ENCODE results near the gene EDARADD.

The EDARADD gene

DNA sequence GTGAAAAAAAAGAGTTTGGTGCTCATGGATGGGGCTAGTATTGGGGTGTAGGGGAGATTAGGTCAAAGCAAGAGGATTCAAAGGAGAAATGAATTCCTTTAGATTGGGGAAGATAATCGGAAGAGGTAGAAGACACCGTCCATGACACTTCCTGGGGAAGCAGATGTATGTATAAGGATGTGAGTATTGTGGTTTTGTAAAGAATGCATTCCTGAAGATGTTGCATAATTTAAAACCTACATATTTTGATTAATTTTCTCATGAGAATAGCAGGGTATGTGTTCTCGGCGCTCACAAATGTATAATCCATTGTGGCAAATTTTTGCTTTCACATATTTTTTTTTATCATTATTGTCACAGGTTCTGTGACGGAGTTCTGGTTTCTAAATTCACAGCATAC lies 124.2 kb downstream of the EDARADD start:
- Histone ChIP-seq H3K9ac (ENCODE audit: low read length) (no peak overlapping the region), H3F3A (ENCODE audit: insufficient read depth, low read length) (no peaks in the 10 kb centered on the region), H4K20me1 (ENCODE audit: insufficient read depth, low read length) (no peaks in the 10 kb centered on the region), H3K36me3 (ENCODE audit: insufficient read depth, low read length) (no peaks in the 10 kb centered on the region), H3K4me3 (ENCODE audit: low read depth, low read length, poor library complexity, severe bottlenecking) (no peak overlapping the region), H3K9me3 (ENCODE audit: low read length) (no peaks in the 10 kb centered on the region), H3K4me2 (ENCODE audit: low read length) (no peak overlapping the region), H3K27ac (ENCODE audit: low read depth, low read length, poor library complexity, severe bottlenecking) (no peak overlapping the region), H3K27me3 (ENCODE audit: insufficient read depth, low read length) (no peaks in the 10 kb centered on the region; the same call in 1 of the 2 replicates), H3K9me2 (ENCODE audit: low read depth, low read length) (no peaks in the 10 kb centered on the region), H3K4me1 (ENCODE audit: insufficient read depth, low read length, severe bottlenecking) (no peaks in the 10 kb centered on the region), H3K79me2 (ENCODE audit: insufficient read depth, low read length) (no peaks in the 10 kb centered on the region), H2AFZ (ENCODE audit: low read length) (no peak overlapping the region)
- no peak for TF ChIP-seq EZH2 (IDR thresholded peaks at IDR 0.05; ENCODE audit: borderline replicate concordance, low read length)
- TF ChIP-seq, protein P1, sequence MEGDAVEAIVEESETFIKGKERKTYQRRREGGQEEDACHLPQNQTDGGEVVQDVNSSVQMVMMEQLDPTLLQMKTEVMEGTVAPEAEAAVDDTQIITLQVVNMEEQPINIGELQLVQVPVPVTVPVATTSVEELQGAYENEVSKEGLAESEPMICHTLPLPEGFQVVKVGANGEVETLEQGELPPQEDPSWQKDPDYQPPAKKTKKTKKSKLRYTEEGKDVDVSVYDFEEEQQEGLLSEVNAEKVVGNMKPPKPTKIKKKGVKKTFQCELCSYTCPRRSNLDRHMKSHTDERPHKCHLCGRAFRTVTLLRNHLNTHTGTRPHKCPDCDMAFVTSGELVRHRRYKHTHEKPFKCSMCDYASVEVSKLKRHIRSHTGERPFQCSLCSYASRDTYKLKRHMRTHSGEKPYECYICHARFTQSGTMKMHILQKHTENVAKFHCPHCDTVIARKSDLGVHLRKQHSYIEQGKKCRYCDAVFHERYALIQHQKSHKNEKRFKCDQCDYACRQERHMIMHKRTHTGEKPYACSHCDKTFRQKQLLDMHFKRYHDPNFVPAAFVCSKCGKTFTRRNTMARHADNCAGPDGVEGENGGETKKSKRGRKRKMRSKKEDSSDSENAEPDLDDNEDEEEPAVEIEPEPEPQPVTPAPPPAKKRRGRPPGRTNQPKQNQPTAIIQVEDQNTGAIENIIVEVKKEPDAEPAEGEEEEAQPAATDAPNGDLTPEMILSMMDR (IDR thresholded peaks at IDR 0.05; ENCODE audit: low read length): no peak

DNA sequence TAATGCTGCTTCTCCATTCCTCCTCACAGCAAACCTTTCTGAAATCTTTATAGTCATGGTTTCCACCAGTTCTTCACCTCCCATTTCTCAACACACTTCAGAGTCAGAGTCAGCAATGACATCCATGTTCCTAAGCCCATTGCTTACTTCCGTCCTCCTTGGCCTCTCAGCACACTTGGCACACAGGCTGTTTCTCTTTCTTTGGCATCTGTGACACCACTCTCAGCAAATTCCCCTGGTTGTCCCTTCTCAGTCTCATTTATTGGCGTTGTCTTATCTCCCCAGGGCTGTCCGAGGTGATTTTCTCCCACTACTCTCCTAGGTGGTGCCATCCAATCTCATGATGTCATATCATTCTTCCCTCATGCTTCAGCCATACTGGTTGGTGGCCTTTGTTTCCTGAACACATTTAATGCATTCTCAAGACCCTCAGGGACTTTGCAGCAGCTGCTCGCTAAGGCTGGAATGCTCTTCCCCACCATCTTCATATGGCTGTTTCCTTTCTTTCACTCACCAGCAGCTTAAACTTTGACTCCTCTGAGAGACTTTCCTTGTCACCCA lies 126.4 kb downstream of the EDARADD start:
- TF ChIP-seq, protein P1 (IDR thresholded peaks at IDR 0.05; ENCODE audit: low read length): no peak
- TF ChIP-seq EZH2 (IDR thresholded peaks at IDR 0.05; ENCODE audit: borderline replicate concordance, low read length): no peak
- Histone ChIP-seq H3F3A (ENCODE audit: insufficient read depth, low read length) (no peaks in the 10 kb centered on the region), H3K27me3 (ENCODE audit: insufficient read depth, low read length) (no peaks in the 10 kb centered on the region; the same call in 1 of the 2 replicates), H3K4me3 (ENCODE audit: low read depth, low read length, poor library complexity, severe bottlenecking) (no peak overlapping the region), H4K20me1 (ENCODE audit: insufficient read depth, low read length) (no peaks in the 10 kb centered on the region), H3K4me1 (ENCODE audit: insufficient read depth, low read length, severe bottlenecking) (peaks cover 14% of the 10 kb centered on the region), H3K79me2 (ENCODE audit: insufficient read depth, low read length) (no peaks in the 10 kb centered on the region), H3K9ac (ENCODE audit: low read length) (no peak overlapping the region), H3K9me2 (ENCODE audit: low read depth, low read length) (no peaks in the 10 kb centered on the region), H3K9me3 (ENCODE audit: low read length) (no peaks in the 10 kb centered on the region), H3K36me3 (ENCODE audit: insufficient read depth, low read length) (no peaks in the 10 kb centered on the region), H3K27ac (ENCODE audit: low read depth, low read length, poor library complexity, severe bottlenecking) (no peak overlapping the region), H3K4me2 (ENCODE audit: low read length) (no peak overlapping the region), H2AFZ (ENCODE audit: low read length) (no peak overlapping the region)

DNA sequence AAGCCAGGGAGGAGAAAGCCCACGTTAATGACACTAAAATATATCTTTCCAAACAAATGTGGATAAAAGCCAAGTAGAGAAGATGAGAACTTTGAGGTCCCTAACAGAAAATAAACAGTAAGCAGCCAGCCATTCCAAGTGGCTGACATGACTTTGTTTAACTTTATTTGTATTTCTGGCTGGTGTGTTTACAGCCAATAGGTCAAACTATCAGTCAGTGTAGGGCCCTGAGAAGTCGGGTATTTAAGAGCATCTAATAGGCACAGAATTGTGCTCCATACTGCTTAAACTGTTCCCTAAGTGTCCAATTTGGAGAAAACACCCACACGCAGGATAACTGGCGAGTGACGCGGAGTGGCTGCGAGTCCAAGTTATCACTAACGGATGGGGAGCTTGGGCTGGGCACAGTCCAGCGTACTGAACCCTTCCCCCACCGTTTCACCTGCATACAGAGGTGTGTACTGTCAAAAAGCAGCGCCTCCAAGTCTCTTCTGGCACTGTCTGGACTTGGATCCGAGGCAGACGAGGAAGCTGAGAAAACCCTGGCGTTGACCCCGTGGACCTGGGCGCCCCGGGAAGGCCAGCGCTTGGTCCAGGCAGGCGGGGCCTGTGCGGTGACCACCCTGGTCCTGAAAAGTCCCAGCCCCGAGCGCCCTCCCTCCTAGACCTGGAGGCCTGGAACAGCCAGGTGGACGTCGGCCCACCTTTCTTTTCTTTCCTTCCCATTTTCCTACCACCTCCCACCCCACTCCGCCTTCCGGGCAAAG lies 129.0 kb downstream of the EDARADD start:
- H3K27ac ChIP-seq (ENCODE audit: low read depth, low read length, poor library complexity, severe bottlenecking): no peak overlapping the region
- no peaks in the 10 kb centered on the region for H4K20me1 ChIP-seq (ENCODE audit: insufficient read depth, low read length)
- H3K4me3 ChIP-seq (ENCODE audit: low read depth, low read length, poor library complexity, severe bottlenecking): no peak overlapping the region
- no peaks in the 10 kb centered on the region; the same call in 1 of the 2 replicates for H3K27me3 ChIP-seq (ENCODE audit: insufficient read depth, low read length)
- H3K9ac ChIP-seq (ENCODE audit: low read length): no peak overlapping the region
- no peaks in the 10 kb centered on the region for H3K79me2 ChIP-seq (ENCODE audit: insufficient read depth, low read length)
- no peaks in the 10 kb centered on the region for H3K9me2 ChIP-seq (ENCODE audit: low read depth, low read length)
- H3K36me3 ChIP-seq (ENCODE audit: insufficient read depth, low read length): no peaks in the 10 kb centered on the region
- no peaks in the 10 kb centered on the region for H3F3A ChIP-seq (ENCODE audit: insufficient read depth, low read length)
- TF ChIP-seq EZH2 (IDR thresholded peaks at IDR 0.05; ENCODE audit: borderline replicate concordance, low read length): no peak
- TF ChIP-seq, protein P1 (IDR thresholded peaks at IDR 0.05; ENCODE audit: low read length): no peak
- H3K9me3 ChIP-seq (ENCODE audit: low read length): no peaks in the 10 kb centered on the region
- peak overlapping the region; percentile 87; the same call in 1 of the 2 replicates for H3K4me2 ChIP-seq (ENCODE audit: low read length)
- H2AFZ ChIP-seq (ENCODE audit: low read length): no peak overlapping the region
- H3K4me1 ChIP-seq (ENCODE audit: insufficient read depth, low read length, severe bottlenecking): peaks cover 14% of the 10 kb centered on the region

Data from OCI-LY1 (cell line).